Measurements from ENCODE around the gene SLC22A16. TPM values are rescaled to one million over a fixed set of nuclear protein-coding genes. Genes with fewer than 3 reads are reported as not detected.
A peak's percentile ranks its signal among the peaks of the same experiment; 100 is the strongest.
"Not testable (repeated sequence)": the region's sequence is repeated elsewhere in the genome, so short reads cannot be mapped to it uniquely, and the experiment has no call there.

SLC22A16 gene
- total and polyA plus RNA-seq, 2 of the 13 experiments (the other 11 are each of a cell fraction or from before 2014, with no cell fraction given), result 0.04 TPM; not detected in 1

DNA sequence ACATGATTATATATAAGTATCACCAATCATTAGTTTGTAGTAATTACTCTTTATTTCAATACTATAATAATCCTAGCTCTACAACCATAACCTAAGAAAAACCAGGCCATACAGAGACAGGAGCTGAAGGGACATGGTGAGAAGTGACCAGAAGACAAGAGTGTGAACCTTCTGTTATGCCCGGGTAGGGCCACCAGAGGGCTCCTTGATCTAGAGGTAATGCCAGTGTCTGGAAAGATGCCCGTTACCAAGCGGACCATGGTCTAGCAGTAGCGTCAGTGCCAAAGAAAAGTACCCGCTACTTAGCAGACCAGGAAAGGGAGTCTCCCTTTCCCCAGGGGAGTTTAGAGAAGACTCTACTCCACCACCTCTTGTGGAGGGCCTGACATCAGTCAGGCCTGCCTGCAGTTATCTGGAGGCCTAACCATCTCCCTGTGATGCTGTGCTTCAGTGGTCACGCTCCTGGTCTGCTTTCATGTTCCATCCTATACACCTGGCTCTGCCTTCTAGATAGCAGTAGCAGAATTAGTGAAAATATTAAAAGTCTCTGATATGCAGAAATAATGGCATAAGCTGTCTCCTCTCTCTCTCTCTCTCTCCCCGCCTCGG, 18.7 kb downstream of the SLC22A16 start:
- H3K9me3 ChIP-seq (ENCODE audit: low read length); H3K9ac ChIP-seq (ENCODE audit: insufficient read depth, low read depth, low read length); H2AFZ ChIP-seq (ENCODE audit: low read length); FAIRE-seq; H3K79me2 ChIP-seq (ENCODE audit: insufficient read depth, low read length); H3K27ac ChIP-seq (ENCODE audit: extremely low read length, insufficient read depth, low read length); H3K4me1 ChIP-seq (ENCODE audit: insufficient read depth, low read length); H3K36me3 ChIP-seq (replicated peaks in 1 of 2; ENCODE audit: control insufficient read depth in 1 of 2, insufficient read depth in 2 of 2, low read length in 2 of 2); H3K4me3 ChIP-seq (replicated peaks in 1 of 3; ENCODE audit: insufficient read depth in 1 of 3, low read depth in 2 of 3, low read length in 3 of 3); in situ Hi-C loops (cut with HindIII; ENCODE audit: extremely low pct_ligation_motif_present, low pct_unique_long_range_greater_than_20kb); H3K27me3 ChIP-seq (ENCODE audit: control insufficient read depth in 1 of 2, insufficient read depth in 2 of 2, low read length in 2 of 2); CTCF ChIA-PET (ENCODE audit: low intra/inter-chr PET ratio, low total read pairs); BruUV-seq (replicated peaks); POLR2A ChIA-PET; H4K20me1 ChIP-seq (ENCODE audit: insufficient read depth, low read length): not testable (repeated sequence)
- TF ChIP-seq STAG1 (CRISPR knock-in tag; IDR thresholded peaks at IDR 0.05) (peak; percentile 74), SMC3 (IDR thresholded peaks at IDR 0.05; ENCODE audit: low read length) (peak; percentile 48; the same call in 1 of the 2 replicates)
- TF ChIP-seq, protein P1, sequence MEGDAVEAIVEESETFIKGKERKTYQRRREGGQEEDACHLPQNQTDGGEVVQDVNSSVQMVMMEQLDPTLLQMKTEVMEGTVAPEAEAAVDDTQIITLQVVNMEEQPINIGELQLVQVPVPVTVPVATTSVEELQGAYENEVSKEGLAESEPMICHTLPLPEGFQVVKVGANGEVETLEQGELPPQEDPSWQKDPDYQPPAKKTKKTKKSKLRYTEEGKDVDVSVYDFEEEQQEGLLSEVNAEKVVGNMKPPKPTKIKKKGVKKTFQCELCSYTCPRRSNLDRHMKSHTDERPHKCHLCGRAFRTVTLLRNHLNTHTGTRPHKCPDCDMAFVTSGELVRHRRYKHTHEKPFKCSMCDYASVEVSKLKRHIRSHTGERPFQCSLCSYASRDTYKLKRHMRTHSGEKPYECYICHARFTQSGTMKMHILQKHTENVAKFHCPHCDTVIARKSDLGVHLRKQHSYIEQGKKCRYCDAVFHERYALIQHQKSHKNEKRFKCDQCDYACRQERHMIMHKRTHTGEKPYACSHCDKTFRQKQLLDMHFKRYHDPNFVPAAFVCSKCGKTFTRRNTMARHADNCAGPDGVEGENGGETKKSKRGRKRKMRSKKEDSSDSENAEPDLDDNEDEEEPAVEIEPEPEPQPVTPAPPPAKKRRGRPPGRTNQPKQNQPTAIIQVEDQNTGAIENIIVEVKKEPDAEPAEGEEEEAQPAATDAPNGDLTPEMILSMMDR (CRISPR knock-in tag; IDR thresholded peaks at IDR 0.05), result peak; percentile 77
- TF ChIP-seq, protein P2, sequence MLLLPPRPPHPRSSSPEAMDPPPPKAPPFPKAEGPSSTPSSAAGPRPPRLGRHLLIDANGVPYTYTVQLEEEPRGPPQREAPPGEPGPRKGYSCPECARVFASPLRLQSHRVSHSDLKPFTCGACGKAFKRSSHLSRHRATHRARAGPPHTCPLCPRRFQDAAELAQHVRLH (CRISPR knock-in tag; IDR thresholded peaks at IDR 0.05; ENCODE audit: borderline replicate concordance, low read depth), result 0 out of 2 replicates have a peak, but pooled peaks have one; percentile 51
- 36% methylated on average over 6 of the region's 8 CpGs for WGBS (ENCODE audit: low lambda C conversion rate)
- DNase-seq (ENCODE audit: low spot score) (peak; percentile 55), ATAC-seq (peak; percentile 67; the same call in 2 of the 3 replicates)
- intact Hi-C loops (cut with micrococcal nuclease; ENCODE audit: unreplicated experiment), result loop anchor here (2.0 kb wide), 1 partner anchor 61 kb away; no protein-coding TSS in a partner anchor
- peak overlapping the region; percentile 42 for H3K4me2 ChIP-seq (ENCODE audit: low read depth, low read length)

DNA sequence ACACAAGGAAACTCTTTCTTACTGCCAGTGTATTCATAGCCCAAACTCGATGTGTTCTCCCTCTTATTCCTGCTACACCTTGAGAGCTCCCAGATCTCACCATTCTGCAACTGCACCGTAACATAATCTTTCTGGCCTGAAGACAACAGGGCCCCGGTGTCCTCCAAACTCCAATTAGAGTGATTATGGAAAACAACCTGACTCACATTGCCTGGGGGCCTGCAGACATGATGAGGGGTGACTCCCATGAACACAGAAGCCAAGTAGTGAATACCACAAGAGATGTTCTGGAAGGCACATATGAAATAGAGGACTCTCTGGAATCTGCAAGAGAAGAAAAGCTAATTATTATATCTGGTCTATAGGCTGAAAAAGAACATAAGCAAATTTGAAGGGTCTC, 19.7 kb downstream of the SLC22A16 start:
- BruUV-seq (replicated peaks), result no TSS peak
- ChIA-PET POLR2A (no interaction called here), CTCF (ENCODE audit: low intra/inter-chr PET ratio, low total read pairs) (no interaction called here)
- Histone ChIP-seq H2AFZ (ENCODE audit: low read length) (no peak overlapping the region), H3K4me1 (ENCODE audit: insufficient read depth, low read length) (no peaks in the 10 kb centered on the region), H3K9me3 (ENCODE audit: low read length) (peaks cover under 1% of the 10 kb centered on the region; the same call in 1 of the 2 replicates), H3K27me3 (ENCODE audit: control insufficient read depth in 1 of 2, insufficient read depth in 2 of 2, low read length in 2 of 2) (no peaks in the 10 kb centered on the region), H3K36me3 (replicated peaks in 1 of 2; ENCODE audit: control insufficient read depth in 1 of 2, insufficient read depth in 2 of 2, low read length in 2 of 2) (no peaks in the 10 kb centered on the region), H3K27ac (ENCODE audit: extremely low read length, insufficient read depth, low read length) (no peak overlapping the region), H4K20me1 (ENCODE audit: insufficient read depth, low read length) (no peaks in the 10 kb centered on the region), H3K79me2 (ENCODE audit: insufficient read depth, low read length) (no peaks in the 10 kb centered on the region), H3K4me2 (ENCODE audit: low read depth, low read length) (no peak overlapping the region), H3K4me3 (replicated peaks in 1 of 3; ENCODE audit: insufficient read depth in 1 of 3, low read depth in 2 of 3, low read length in 3 of 3) (no peak overlapping the region), H3K9ac (ENCODE audit: insufficient read depth, low read depth, low read length) (no peak overlapping the region)
- intact Hi-C loops (cut with micrococcal nuclease; ENCODE audit: unreplicated experiment) (loop anchor here (2.0 kb wide), 1 partner anchor 62 kb away; no protein-coding TSS in a partner anchor), in situ Hi-C loops (cut with HindIII; ENCODE audit: extremely low pct_ligation_motif_present, low pct_unique_long_range_greater_than_20kb) (no loop called here)
- FAIRE-seq, result no peak
- ATAC-seq, result no peak
- 35% methylated on average over 3 of the region's 3 CpGs for WGBS (ENCODE audit: low lambda C conversion rate)
- DNase-seq (ENCODE audit: low spot score), result no peak
- no peak for TF ChIP-seq RFX5 (IDR thresholded peaks at IDR 0.05; ENCODE audit: low read depth, low read length)
- no peak for TF ChIP-seq ZNF782 (CRISPR knock-in tag; IDR thresholded peaks at IDR 0.05; ENCODE audit: borderline replicate concordance)
- no peak for TF ChIP-seq ZNF30 (CRISPR knock-in tag; IDR thresholded peaks at IDR 0.05)
- no peak for TF ChIP-seq SRSF1 (optimal IDR thresholded peaks at IDR 0.05; ENCODE audit: low read depth, low read length)
- TF ChIP-seq ZSCAN22 (CRISPR knock-in tag; IDR thresholded peaks at IDR 0.05), result no peak

All from HepG2 (cell line).